ENCODE measurements around the gene MYO1B. TPM values are rescaled to one million over a fixed set of nuclear protein-coding genes. Genes with fewer than 3 reads are reported as not detected.

The MYO1B gene
- total RNA-seq, 6 experiments from 2014 or later, result 214 to 254 (median 236) TPM

DNA sequence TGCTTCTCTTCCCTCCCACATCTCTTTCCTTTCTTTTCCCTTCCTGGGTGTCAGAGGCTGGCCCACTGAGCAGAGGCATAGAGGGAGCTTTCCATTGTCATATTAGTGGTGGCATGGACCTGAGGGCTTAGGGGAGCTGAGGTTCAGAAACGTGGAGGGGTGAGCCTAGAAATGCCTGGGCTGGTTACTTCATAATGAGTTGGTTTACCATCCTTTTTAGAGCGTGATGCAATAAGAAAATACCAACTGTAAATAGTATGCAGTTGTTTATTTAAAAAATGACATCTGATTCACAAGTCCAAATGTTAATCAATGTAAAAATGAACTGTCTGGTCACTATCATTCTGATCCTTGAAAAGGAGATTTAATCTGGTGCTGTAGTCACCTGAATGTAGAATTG is 46.3 kb downstream of the MYO1B start:
- H3K27me3 Mint-ChIP-seq (ENCODE audit: insufficient read depth), result peaks cover 4% of the 10 kb centered on the region
- peak overlapping the region; percentile 66 for H3K27ac Mint-ChIP-seq
- peaks cover 38% of the 10 kb centered on the region for H3K36me3 Mint-ChIP-seq (ENCODE audit: low read depth)
- no peak for DNase-seq
- TF ChIP-seq, protein P1, sequence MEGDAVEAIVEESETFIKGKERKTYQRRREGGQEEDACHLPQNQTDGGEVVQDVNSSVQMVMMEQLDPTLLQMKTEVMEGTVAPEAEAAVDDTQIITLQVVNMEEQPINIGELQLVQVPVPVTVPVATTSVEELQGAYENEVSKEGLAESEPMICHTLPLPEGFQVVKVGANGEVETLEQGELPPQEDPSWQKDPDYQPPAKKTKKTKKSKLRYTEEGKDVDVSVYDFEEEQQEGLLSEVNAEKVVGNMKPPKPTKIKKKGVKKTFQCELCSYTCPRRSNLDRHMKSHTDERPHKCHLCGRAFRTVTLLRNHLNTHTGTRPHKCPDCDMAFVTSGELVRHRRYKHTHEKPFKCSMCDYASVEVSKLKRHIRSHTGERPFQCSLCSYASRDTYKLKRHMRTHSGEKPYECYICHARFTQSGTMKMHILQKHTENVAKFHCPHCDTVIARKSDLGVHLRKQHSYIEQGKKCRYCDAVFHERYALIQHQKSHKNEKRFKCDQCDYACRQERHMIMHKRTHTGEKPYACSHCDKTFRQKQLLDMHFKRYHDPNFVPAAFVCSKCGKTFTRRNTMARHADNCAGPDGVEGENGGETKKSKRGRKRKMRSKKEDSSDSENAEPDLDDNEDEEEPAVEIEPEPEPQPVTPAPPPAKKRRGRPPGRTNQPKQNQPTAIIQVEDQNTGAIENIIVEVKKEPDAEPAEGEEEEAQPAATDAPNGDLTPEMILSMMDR (IDR thresholded peaks at IDR 0.05), result no peak
- H3K9me3 Mint-ChIP-seq, result no peaks in the 10 kb centered on the region
- H3K4me3 Mint-ChIP-seq, result peak overlapping the region; percentile 41
- H3K4me1 Mint-ChIP-seq (ENCODE audit: low read depth), result peaks cover 85% of the 10 kb centered on the region

DNA sequence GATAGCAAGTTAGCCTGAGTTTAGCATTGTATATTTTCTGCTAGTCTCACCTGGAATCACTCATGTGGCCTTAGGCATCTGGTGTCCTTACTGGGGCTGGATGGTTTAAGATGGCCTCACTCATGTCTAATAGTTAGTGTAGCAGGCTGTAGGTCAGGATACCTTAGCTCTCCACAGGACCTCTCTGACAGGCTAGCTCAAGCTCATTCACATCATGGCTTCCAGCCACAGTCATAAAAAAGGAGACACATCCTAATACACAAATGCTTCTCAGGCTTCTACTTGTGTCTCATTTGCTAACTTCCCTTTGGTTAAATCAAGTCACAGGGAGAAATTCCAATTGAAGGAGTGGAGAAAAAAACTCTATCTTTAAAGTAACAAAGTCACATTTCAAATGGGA is 47.7 kb downstream of the MYO1B start:
- Mint-ChIP-seq H3K4me3 (no peak overlapping the region), H3K27ac (peak overlapping the region; percentile 64), H3K36me3 (ENCODE audit: low read depth) (peaks cover 43% of the 10 kb centered on the region), H3K27me3 (ENCODE audit: insufficient read depth) (no peaks in the 10 kb centered on the region; the same call in none of the 2 replicates), H3K4me1 (ENCODE audit: low read depth) (peaks cover 95% of the 10 kb centered on the region), H3K9me3 (no peaks in the 10 kb centered on the region)
- TF ChIP-seq, protein P1 (IDR thresholded peaks at IDR 0.05), result no peak
- DNase-seq, result no peak

DNA sequence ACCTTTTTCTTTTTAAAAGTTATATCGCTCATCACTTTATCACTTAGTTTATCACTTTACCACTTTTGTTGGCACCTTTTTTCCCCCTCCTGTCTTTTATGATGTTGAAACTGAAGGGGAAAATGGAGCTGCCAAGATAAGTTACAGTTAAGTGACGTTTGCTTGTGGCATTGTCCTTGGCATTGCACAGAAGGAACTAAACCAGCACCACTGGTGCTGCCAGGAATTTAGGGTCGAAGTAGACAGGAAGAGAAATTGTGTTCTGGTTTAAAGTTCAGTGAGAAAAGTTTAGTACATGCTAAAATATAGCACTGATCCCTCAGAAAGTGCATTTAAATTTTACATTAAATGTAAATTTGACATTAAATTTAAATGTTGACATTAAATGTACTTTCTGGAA is 49.9 kb downstream of the MYO1B start:
- H3K4me3 Mint-ChIP-seq, result no peak overlapping the region; the same call in none of the 2 replicates
- peak overlapping the region; percentile 74 for H3K27ac Mint-ChIP-seq
- TF ChIP-seq, protein P1 (IDR thresholded peaks at IDR 0.05), result no peak
- H3K36me3 Mint-ChIP-seq (ENCODE audit: low read depth), result peaks cover 30% of the 10 kb centered on the region
- H3K27me3 Mint-ChIP-seq (ENCODE audit: insufficient read depth), result no peaks in the 10 kb centered on the region; the same call in none of the 2 replicates
- DNase-seq, result no peak
- no peaks in the 10 kb centered on the region for H3K9me3 Mint-ChIP-seq
- peaks cover 100% of the 10 kb centered on the region for H3K4me1 Mint-ChIP-seq (ENCODE audit: low read depth)

DNA sequence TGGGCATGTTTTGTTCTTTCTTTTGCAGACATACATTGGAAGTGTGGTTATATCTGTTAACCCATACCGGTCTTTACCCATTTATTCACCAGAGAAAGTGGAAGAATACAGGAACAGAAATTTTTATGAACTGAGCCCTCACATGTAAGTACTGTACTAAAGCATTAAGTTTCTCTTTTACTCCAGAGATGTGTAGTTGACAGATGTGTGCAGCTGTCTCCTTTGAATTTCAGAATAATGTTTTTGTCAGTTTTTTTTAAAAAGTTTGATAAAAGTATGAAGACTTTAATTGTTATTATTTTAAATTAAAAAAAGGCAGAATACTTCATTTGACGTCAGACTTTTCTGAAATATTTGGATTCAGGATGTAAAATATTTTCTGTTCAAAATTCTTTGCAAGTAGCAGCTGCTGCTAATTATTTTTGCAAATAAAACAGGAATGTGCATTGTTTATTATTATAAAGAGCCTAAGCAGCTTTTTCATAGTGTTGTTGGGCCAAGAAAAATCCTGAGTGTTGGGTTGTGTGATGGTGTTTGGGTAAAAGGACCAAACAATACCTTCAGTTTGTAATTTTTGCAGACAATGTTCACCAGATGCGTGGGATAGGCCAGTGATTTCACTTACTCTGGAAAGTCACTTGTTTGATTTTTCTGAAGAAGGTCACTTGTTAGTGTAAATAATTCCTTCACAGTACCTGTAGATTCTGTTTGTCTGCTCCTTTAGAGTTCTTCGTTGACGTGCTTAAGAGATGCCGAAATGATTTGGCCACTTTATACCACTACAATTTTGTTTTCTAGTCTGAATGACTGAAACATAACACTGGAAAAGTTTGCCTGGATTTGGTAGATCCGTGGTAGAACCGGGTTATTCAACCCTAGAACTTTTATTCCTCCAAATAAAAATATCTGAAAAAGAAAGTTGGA is 51.1 kb downstream of the MYO1B start:
- Mint-ChIP-seq H3K27ac (peak overlapping the region; percentile 75), H3K9me3 (no peaks in the 10 kb centered on the region), H3K4me3 (peak overlapping the region; percentile 49), H3K4me1 (ENCODE audit: low read depth) (peaks cover 93% of the 10 kb centered on the region), H3K27me3 (ENCODE audit: insufficient read depth) (no peaks in the 10 kb centered on the region; the same call in none of the 2 replicates), H3K36me3 (ENCODE audit: low read depth) (peaks cover 23% of the 10 kb centered on the region)
- TF ChIP-seq, protein P1 (IDR thresholded peaks at IDR 0.05), result no peak
- no peak for DNase-seq

DNA sequence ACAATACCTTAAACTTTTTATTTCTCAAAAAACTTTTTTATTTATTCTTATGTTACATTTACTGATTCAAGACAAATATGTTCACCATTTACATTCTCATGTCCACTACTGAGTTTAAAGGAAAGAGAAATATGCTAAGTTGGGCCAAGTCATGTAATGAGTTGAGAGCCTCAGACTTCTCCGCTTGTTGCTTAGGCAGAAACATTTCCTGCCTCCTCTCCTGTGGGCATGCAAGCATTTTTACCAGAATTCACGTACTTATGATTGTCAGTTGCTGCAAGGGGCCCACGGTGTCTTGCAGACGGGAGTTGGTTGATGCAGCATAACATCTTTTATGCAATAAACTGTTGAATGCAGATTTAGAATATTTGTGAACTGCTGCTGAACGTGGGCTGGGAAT is 51.8 kb downstream of the MYO1B start:
- Mint-ChIP-seq H3K9me3 (no peaks in the 10 kb centered on the region), H3K36me3 (ENCODE audit: low read depth) (peaks cover 28% of the 10 kb centered on the region), H3K27me3 (ENCODE audit: insufficient read depth) (peaks cover 2% of the 10 kb centered on the region), H3K4me3 (peak overlapping the region; percentile 49), H3K27ac (peak overlapping the region; percentile 75), H3K4me1 (ENCODE audit: low read depth) (peaks cover 93% of the 10 kb centered on the region)
- no peak for DNase-seq
- TF ChIP-seq, protein P1 (IDR thresholded peaks at IDR 0.05), result no peak

Measured in HFFc6 (cell line).